Measurements from ENCODE around the gene ZNF536. TPM values are rescaled to one million over a fixed set of nuclear protein-coding genes. Genes with fewer than 3 reads are reported as not detected.
A peak's percentile ranks its signal among the peaks of the same experiment; 100 is the strongest.
"Not testable (repeated sequence)": the region's sequence is repeated elsewhere in the genome, so short reads cannot be mapped to it uniquely, and the experiment has no call there.

The ZNF536 gene
- total RNA-seq, 1 experiment from 2014 or later, result not detected

DNA sequence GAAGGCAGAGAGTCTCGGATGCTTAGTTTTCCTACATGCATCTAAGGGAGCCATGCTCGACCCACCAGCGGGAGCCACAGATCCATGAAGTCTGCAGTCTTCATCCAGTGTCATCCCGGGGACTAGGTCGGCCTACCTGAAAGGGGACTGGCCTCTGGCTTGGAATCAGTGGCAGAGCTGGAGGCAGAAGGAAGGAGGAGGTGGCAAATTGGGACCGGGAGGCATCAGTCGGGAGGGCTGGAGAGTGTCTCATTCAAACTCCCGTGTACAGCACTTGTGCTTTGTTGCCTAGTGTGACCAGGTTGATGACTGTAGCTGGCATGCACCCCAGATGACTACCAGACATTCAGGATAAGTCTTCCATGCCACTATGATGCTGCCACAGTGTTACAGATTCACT is 26.5 kb upstream of the ZNF536 start:
- no peaks in the 10 kb centered on the region for H3K27me3 Mint-ChIP-seq (ENCODE audit: low read depth)
- H3K4ac ChIP-seq (ENCODE audit: low read depth, low read length), result no peak overlapping the region
- TF ChIP-seq, protein P1, sequence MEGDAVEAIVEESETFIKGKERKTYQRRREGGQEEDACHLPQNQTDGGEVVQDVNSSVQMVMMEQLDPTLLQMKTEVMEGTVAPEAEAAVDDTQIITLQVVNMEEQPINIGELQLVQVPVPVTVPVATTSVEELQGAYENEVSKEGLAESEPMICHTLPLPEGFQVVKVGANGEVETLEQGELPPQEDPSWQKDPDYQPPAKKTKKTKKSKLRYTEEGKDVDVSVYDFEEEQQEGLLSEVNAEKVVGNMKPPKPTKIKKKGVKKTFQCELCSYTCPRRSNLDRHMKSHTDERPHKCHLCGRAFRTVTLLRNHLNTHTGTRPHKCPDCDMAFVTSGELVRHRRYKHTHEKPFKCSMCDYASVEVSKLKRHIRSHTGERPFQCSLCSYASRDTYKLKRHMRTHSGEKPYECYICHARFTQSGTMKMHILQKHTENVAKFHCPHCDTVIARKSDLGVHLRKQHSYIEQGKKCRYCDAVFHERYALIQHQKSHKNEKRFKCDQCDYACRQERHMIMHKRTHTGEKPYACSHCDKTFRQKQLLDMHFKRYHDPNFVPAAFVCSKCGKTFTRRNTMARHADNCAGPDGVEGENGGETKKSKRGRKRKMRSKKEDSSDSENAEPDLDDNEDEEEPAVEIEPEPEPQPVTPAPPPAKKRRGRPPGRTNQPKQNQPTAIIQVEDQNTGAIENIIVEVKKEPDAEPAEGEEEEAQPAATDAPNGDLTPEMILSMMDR (conservative IDR thresholded peaks at IDR 0.05), result no peak
- no peak overlapping the region for H2BK5ac ChIP-seq (ENCODE audit: insufficient read length, low read length)
- H3K27ac ChIP-seq (ENCODE audit: insufficient read length, low read depth, low read length), result no peak overlapping the region
- H3K27me3 ChIP-seq (ENCODE audit: insufficient read depth, low read length), result no peaks in the 10 kb centered on the region
- H3K56ac ChIP-seq (ENCODE audit: insufficient read length, low read depth, low read length), result no peak overlapping the region
- H3K79me1 ChIP-seq (ENCODE audit: insufficient read depth, low read depth, low read length, poor library complexity, severe bottlenecking), result no peaks in the 10 kb centered on the region
- no peak overlapping the region for H2BK120ac ChIP-seq (ENCODE audit: low read depth, low read length, poor library complexity, severe bottlenecking)
- no peak for DNase-seq
- H2BK15ac ChIP-seq (ENCODE audit: low read depth, low read length), result no peak overlapping the region
- no peak overlapping the region for H2BK20ac ChIP-seq (ENCODE audit: low read depth, low read length, poor library complexity, severe bottlenecking)
- H3T11ph ChIP-seq (ENCODE audit: low read length), result no peak overlapping the region
- H3K4me3 Mint-ChIP-seq, result no peak overlapping the region
- no peak overlapping the region for H3K18ac ChIP-seq (ENCODE audit: insufficient read length, low read depth, low read length)
- no peak overlapping the region for H3K9ac ChIP-seq (ENCODE audit: extremely low read depth, insufficient read length, low read length)
- H3K9me3 ChIP-seq (ENCODE audit: control insufficient read depth, low read depth, low read length), result no peaks in the 10 kb centered on the region
- no peak overlapping the region for H4K8ac ChIP-seq (replicated peaks; ENCODE audit: insufficient read length, low read depth, low read length)
- peaks cover 9 to 12% of the 10 kb centered on the region in 2 experiments for H3K4me1 Mint-ChIP-seq
- H3K79me2 ChIP-seq (ENCODE audit: insufficient read depth, low read length), result no peaks in the 10 kb centered on the region
- H3K23ac ChIP-seq (ENCODE audit: insufficient read length, low read depth, low read length), result no peak overlapping the region
- no peak overlapping the region for H4K91ac ChIP-seq (ENCODE audit: insufficient read length, low read depth, low read length)
- H3K4me2 ChIP-seq (ENCODE audit: insufficient read depth, insufficient read length, low read length), result no peak overlapping the region
- H2AK5ac ChIP-seq (ENCODE audit: insufficient read length, low read length), result no peak overlapping the region
- peak overlapping the region in 1 of 3 experiments; percentile 85; a peak in 1 of 7 replicates for H3K27ac Mint-ChIP-seq
- no peaks in the 10 kb centered on the region for H4K20me1 ChIP-seq (ENCODE audit: control insufficient read depth, insufficient read depth, insufficient read length)
- no CpG with 5 or more reads among the region's 8 CpGs for WGBS (ENCODE audit: extremely low coverage, insufficient read length, low lambda C conversion rate)
- H3K14ac ChIP-seq (ENCODE audit: insufficient read depth, low read length), result no peak overlapping the region
- no peaks in the 10 kb centered on the region; a peak in 2 of 5 replicates for H3K9me3 Mint-ChIP-seq
- H4K5ac ChIP-seq (ENCODE audit: insufficient read length, low read depth, low read length), result no peak overlapping the region
- H2AFZ ChIP-seq (ENCODE audit: low read length), result no peak overlapping the region
- H2BK12ac ChIP-seq (ENCODE audit: insufficient read length, low read depth, low read length), result no peak overlapping the region
- H3K36me3 Mint-ChIP-seq (ENCODE audit: insufficient read depth in 1 of 3, low read depth in 3 of 3), result no peaks in the 10 kb centered on the region
- H3K4me1 ChIP-seq (ENCODE audit: insufficient read depth, low read length), result 0 out of 2 replicates have a peak, but pooled peaks cover 2% of the 10 kb centered on the region
- H3K23me2 ChIP-seq (ENCODE audit: insufficient read length, low read depth, low read length, poor library complexity, severe bottlenecking), result no peaks in the 10 kb centered on the region

DNA sequence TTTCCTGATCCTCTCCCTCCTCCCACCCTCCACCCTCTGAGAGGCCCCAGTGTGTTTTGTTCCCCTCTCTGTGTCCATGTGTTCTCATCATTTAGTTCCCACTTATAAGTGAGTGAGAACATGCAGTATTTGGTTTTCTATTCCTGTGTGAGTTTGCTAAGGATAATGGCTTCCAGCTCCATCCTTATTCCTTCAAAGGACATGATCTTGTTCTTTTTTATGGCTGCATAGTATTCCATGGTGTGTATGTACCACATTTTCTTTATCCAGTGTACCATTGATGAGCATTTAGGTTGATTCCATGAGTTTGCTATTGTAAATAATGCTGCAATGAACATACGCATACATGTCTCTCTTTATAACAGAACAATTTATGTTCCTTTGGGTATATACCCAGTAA is 25.7 kb upstream of the ZNF536 start:
- not testable (repeated sequence) for H2AFZ ChIP-seq (ENCODE audit: low read length); H4K20me1 ChIP-seq (ENCODE audit: control insufficient read depth, insufficient read depth, insufficient read length); H2BK5ac ChIP-seq (ENCODE audit: insufficient read length, low read length); H3K79me1 ChIP-seq (ENCODE audit: insufficient read depth, low read depth, low read length, poor library complexity, severe bottlenecking); H3K27ac ChIP-seq (ENCODE audit: insufficient read length, low read depth, low read length); H4K91ac ChIP-seq (ENCODE audit: insufficient read length, low read depth, low read length); H4K8ac ChIP-seq (replicated peaks; ENCODE audit: insufficient read length, low read depth, low read length); H3K36me3 Mint-ChIP-seq (ENCODE audit: insufficient read depth in 1 of 3, low read depth in 3 of 3); H3K9me3 Mint-ChIP-seq; H3K27me3 Mint-ChIP-seq (ENCODE audit: low read depth); H3K9me3 ChIP-seq (ENCODE audit: control insufficient read depth, low read depth, low read length); H2BK120ac ChIP-seq (ENCODE audit: low read depth, low read length, poor library complexity, severe bottlenecking); H2AK5ac ChIP-seq (ENCODE audit: insufficient read length, low read length); H4K5ac ChIP-seq (ENCODE audit: insufficient read length, low read depth, low read length); H2BK12ac ChIP-seq (ENCODE audit: insufficient read length, low read depth, low read length); H3K18ac ChIP-seq (ENCODE audit: insufficient read length, low read depth, low read length); H3K4ac ChIP-seq (ENCODE audit: low read depth, low read length); H3K14ac ChIP-seq (ENCODE audit: insufficient read depth, low read length); H3K27me3 ChIP-seq (ENCODE audit: insufficient read depth, low read length); H3K23me2 ChIP-seq (ENCODE audit: insufficient read length, low read depth, low read length, poor library complexity, severe bottlenecking); H3K27ac Mint-ChIP-seq; DNase-seq; H3K79me2 ChIP-seq (ENCODE audit: insufficient read depth, low read length); H3K4me1 ChIP-seq (ENCODE audit: insufficient read depth, low read length); H3K4me2 ChIP-seq (ENCODE audit: insufficient read depth, insufficient read length, low read length); H2BK15ac ChIP-seq (ENCODE audit: low read depth, low read length); H3K4me3 Mint-ChIP-seq; H3T11ph ChIP-seq (ENCODE audit: low read length); H3K9ac ChIP-seq (ENCODE audit: extremely low read depth, insufficient read length, low read length); H3K23ac ChIP-seq (ENCODE audit: insufficient read length, low read depth, low read length); H3K56ac ChIP-seq (ENCODE audit: insufficient read length, low read depth, low read length); H2BK20ac ChIP-seq (ENCODE audit: low read depth, low read length, poor library complexity, severe bottlenecking)
- WGBS (ENCODE audit: extremely low coverage, insufficient read length, low lambda C conversion rate), result no CpG with 5 or more reads among the region's 1 CpG
- H3K4me1 Mint-ChIP-seq, result peaks cover 15 to 19% of the 10 kb centered on the region in 2 experiments

All from H9 (cell line).